ENCODE measurements around the gene PBLD.

The PBLD gene

DNA sequence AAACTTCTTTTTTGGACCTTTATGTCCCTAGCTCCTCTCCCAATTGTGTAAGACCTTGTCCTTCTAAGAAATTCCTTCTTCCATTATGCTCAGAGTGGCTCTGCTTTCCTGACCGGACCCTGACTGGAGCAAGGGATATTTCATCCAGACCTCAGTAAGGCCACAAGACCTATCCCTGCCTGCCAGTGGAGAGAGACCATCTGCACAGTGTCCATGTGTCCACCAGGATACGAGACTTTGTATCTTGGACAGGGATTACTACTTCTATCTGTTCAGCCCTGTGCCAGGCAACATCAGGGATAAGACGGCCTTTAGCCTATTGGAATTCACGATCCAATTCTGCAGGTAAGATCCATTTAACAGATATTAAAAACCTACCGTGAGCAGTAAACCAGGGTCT is 93.7 kb downstream of the PBLD start:
- in situ Hi-C loops (cut with MboI; ENCODE audit: low sequenced_read_pairs), result no loop called here

DNA sequence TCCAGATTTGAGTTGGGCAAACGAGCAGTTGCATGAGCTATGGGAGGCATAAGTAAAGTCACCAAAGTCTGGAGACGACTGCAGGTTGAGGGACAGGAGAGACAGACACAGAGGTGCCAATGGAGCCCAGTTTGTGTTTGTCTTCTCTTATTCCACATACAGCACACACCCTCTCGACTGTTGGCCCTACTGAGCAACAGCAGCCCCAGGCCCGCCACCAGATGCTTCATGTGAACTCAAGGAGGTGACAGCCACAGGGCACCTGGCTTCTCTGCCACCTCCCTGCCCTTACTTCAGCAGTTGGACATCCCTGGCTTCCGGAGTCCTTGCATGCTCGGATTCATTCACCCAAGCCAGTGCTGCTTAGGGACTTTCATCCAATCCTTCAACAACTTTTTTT is 94.4 kb downstream of the PBLD start:
- in situ Hi-C loops (cut with MboI; ENCODE audit: low sequenced_read_pairs), result no loop called here

- in situ Hi-C loops (cut with MboI; ENCODE audit: low sequenced_read_pairs), result no loop called here
These were observed 95.6 kb downstream of the PBLD start for GRCh38 chr10:68237173-68237572.

DNA sequence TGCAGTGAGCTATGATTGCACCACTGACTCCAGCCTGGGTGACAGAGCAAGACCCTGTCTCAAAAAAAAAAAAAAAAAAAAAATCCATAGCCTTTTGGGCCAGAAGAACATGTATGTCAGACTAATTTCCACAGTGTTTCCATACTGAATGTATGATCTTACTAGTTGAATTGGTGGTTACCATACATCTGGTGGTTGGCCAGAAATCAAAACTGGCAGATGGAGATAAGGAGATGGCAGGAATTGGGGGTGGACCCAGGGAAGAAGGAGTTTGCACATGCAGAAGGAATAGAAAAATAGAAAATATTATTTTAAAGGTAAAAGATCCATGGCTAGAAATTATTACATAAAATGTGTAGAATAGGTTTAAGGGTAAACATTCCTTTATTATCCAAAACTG is 97.1 kb downstream of the PBLD start:
- in situ Hi-C loops (cut with MboI; ENCODE audit: low sequenced_read_pairs), result no loop called here

DNA sequence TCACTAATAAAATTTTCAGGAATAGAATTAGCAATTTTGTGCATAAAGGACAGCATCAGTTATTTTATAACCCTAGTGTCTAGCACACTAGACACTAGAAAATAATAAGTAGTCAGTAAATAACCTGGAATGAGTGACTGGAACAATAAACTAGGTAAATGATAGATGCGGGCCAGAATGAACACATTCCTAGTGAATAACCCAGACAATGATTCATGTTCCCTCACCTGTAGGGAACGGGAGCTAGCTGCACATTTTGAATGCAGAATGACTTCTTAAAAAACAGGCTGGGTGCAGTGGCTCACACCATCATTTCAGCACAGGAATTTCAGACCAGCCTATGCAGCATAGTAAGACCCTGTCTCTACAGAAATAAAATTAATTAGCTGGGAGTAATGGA is 97.6 kb downstream of the PBLD start:
- in situ Hi-C loops (cut with MboI; ENCODE audit: low sequenced_read_pairs), result no loop called here

DNA sequence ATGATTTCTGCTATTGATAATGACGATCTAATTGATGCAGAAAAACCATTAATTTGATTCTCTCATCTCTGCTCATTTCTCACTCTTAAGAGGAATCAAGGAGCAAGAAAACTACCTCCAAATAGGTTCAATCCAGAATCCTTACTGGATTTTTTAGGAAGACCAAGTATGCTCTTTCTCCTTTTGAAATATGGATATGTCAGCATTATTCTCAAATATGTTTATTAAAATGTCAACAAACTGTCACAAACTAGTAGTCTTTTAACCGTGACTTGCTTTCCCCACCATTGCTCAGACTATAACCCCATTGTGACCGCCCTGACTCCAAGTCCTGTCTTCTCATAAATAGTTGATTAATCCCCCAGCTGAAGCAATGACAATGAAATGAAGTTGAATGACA is 99.7 kb downstream of the PBLD start:
- in situ Hi-C loops (cut with MboI; ENCODE audit: low sequenced_read_pairs), result no loop called here
